T-cell (primary cell): ENCODE measurements around the gene SULT1C4. TPM values are rescaled to one million over a fixed set of nuclear protein-coding genes. Genes with fewer than 3 reads are reported as not detected.

Experiments used
- ATAC-seq, 4 experiments: fragments of 200-7000 bp in 3 of 4; fragments of 150-1000 bp in 1 of 4; cut with Tn5 transposase; replicated peaks in 1 of 4; 1 replicate in 3 of 4; 2 replicates in 1 of 4; pipeline ENCODE4 v1.10.0; 2021; ENCODE audit warnings: moderate library complexity in 3 of 4, mild to moderate bottlenecking in 2 of 4, moderate number of reproducible peaks in 1 of 4
- CTCF ChIA-PET, 2 donors: fragments of 300-600 bp; sonication (Branson Sonifier 250); formaldehyde crosslinking; loops; one replicate each; lab custom pipeline; 2022; ENCODE audit warnings: antibody characterized with exemption in 2 of 2; lab: Charles Lee
- POLR2A ChIA-PET, 2 donors: fragments of 300-600 bp; sonication (Branson Sonifier 250); formaldehyde crosslinking; loops; one replicate each; lab custom pipeline; 2022; ENCODE audit warnings: antibody characterized with exemption in 2 of 2; lab: Charles Lee
- DNase-seq, 35 experiments: peaks; one replicate each; pipeline versions ENCODE4 v3.0.0 to v3.0.0-alpha.2; 2013 to 2023
- H3K27ac ChIP-seq: one replicate; pipeline ENCODE4 v1.5.1; 2013; ENCODE audit warnings: low read length
- H3K27me3 ChIP-seq, 2 experiments: replicated peaks in 1 of 2; 1 replicate in 1 of 2; 2 replicates in 1 of 2; pipeline versions ENCODE4 v1.6.1 to v1.7.0; 2013; ENCODE audit warnings: low read length in 1 of 2, mixed read lengths in 1 of 2; ENCODE audit not compliant: control insufficient read depth in 2 of 2, insufficient read depth in 2 of 2; ENCODE audit errors: extremely low read depth in 1 of 2
- H3K36me3 ChIP-seq, 2 donors: 1 replicate in 1 of 2; 2 replicates in 1 of 2; pipeline versions ENCODE4 v1.6.1 to v1.7.0; 2013; ENCODE audit warnings: low read length in 1 of 2; ENCODE audit not compliant: control insufficient read depth in 2 of 2, insufficient read depth in 1 of 2; ENCODE audit errors: extremely low read depth in 1 of 2
- H3K4me1 ChIP-seq, 2 experiments: 1 replicate in 1 of 2; 2 replicates in 1 of 2; pipeline versions ENCODE4 v1.6.1 to v1.7.0; 2013; ENCODE audit warnings: low read length in 2 of 2, mixed read lengths in 1 of 2; ENCODE audit not compliant: insufficient read depth in 2 of 2, control insufficient read depth in 1 of 2; ENCODE audit errors: extremely low read depth in 1 of 2
- H3K4me3 ChIP-seq, 2 donors: 1 replicate in 1 of 2; 2 replicates in 1 of 2; pipeline versions ENCODE4 v1.5.1 to v1.7.0; 2013; ENCODE audit warnings: mild to moderate bottlenecking in 2 of 2, low read length in 1 of 2, moderate library complexity in 1 of 2; ENCODE audit not compliant: control insufficient read depth in 1 of 2; ENCODE audit errors: extremely low read depth in 1 of 2
- H3K9me3 ChIP-seq: 2 replicates; pipeline ENCODE4 v1.7.0; 2013
- H3K27ac Mint-ChIP-seq, 2 donors: one replicate each; pipeline ENCODE4 v1.8.0; 2020 to 2021; ENCODE audit warnings: mild to moderate bottlenecking in 2 of 2, mixed read lengths in 2 of 2
- H3K27me3 Mint-ChIP-seq, 2 donors: one replicate each; pipeline ENCODE4 v1.8.0; 2021 to 2022; ENCODE audit warnings: mixed read lengths in 2 of 2
- H3K36me3 Mint-ChIP-seq: one replicate; pipeline ENCODE4 v1.8.0; 2021; ENCODE audit warnings: mixed read lengths
- H3K4me1 Mint-ChIP-seq, 3 donors: one replicate each; pipeline ENCODE4 v1.8.0; 2020 to 2022; ENCODE audit warnings: mixed read lengths in 3 of 3, mild to moderate bottlenecking in 1 of 3
- H3K4me3 Mint-ChIP-seq, 3 donors: one replicate each; pipeline ENCODE4 v1.8.0; 2020 to 2022; ENCODE audit warnings: mild to moderate bottlenecking in 3 of 3, mixed read lengths in 3 of 3, moderate library complexity in 3 of 3
- H3K9me3 Mint-ChIP-seq, 3 donors: one replicate each; pipeline ENCODE4 v1.8.0; 2020 to 2022; ENCODE audit warnings: mixed read lengths in 3 of 3
- WGBS: methylation state at CpG from one replicate; pipeline ENCODE4 v1.1.5; 2013; ENCODE audit warnings: missing lambda C conversion rate; ENCODE audit not compliant: insufficient coverage; 5-methylcytosine and 5-hydroxymethylcytosine counted together
- total RNA-seq, 35 experiments: library from RNA in 6 of 35; stranded (reverse) in 6 of 35; fragments of 120-200 nt in 1 of 35; gene quantifications; one replicate each; pipeline versions ENCODE4 v1.2.1 to v1.2.4 and lab custom pipeline; 2013 to 2026

The SULT1C4 gene
- total RNA-seq, 5 donors from 2014 or later (not counting 1 experiment from before 2014, with no cell fraction given): not detected

DNA sequence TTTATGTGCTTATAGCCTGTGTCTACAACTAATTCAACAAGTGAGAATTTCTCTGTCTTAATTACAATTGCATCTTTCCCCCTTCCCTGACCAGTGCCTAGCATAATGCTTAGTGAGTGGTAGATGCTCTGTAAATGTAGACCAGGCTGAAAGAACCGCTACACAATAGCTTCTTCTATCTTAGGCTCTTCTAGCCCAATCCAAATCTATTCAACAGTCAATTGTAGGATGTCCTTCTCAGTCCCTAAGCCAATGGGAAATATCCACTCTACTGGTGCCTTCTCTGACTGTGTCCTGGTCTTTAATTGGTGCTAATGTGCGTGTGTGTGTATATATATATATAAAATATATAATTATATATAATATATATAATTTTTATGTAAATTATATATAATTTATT lies 37.2 kb downstream of the SULT1C4 start:
- POLR2A ChIA-PET: no interaction called here
- ATAC-seq: no peak
- Histone ChIP-seq H3K36me3 (no peaks in the 10 kb centered on the region), H3K4me3 (no peak overlapping the region), H3K9me3 (no peaks in the 10 kb centered on the region), H3K27ac (no peak overlapping the region), H3K4me1 (no peaks in the 10 kb centered on the region), H3K27me3 (no peaks in the 10 kb centered on the region)
- DNase-seq: no peak
- H3K27ac Mint-ChIP-seq: no peak overlapping the region
- no peaks in the 10 kb centered on the region for H3K9me3 Mint-ChIP-seq
- peaks cover 0 to 6% of the 10 kb centered on the region in 2 donors for H3K27me3 Mint-ChIP-seq
- whole genome bisulfite sequencing: no CpG with 5 or more reads among the region's 2 CpGs
- H3K4me1 Mint-ChIP-seq: no peaks in the 10 kb centered on the region
- CTCF ChIA-PET: no interaction called here
- H3K36me3 Mint-ChIP-seq: no peaks in the 10 kb centered on the region
- no peak overlapping the region for H3K4me3 Mint-ChIP-seq

DNA sequence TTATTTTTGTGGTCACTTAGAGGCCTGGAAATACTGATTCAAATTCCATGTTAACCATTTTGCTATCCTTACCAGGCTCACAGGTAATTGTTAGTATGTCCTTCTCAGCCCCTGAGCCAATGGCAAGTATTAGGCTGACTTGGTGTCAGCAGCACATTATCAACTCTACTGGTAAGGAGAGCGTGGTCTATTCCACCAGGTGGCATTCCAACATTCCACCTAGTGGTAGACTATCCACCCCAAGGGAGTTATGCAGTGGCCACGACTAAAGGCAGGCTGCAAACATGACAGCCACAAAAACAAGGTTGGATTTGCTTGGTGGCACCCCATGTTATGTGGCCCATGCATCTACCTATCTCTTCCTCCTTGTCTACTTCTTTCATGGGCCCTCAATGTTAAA lies 39.5 kb downstream of the SULT1C4 start:
- Histone ChIP-seq H3K9me3 (no peaks in the 10 kb centered on the region), H3K4me1 (no peaks in the 10 kb centered on the region), H3K27ac (no peak overlapping the region), H3K27me3 (no peaks in the 10 kb centered on the region), H3K4me3 (no peak overlapping the region), H3K36me3 (no peaks in the 10 kb centered on the region)
- H3K27ac Mint-ChIP-seq: no peak overlapping the region
- peaks cover 0 to 4% of the 10 kb centered on the region in 2 donors for H3K27me3 Mint-ChIP-seq
- no peaks in the 10 kb centered on the region for H3K36me3 Mint-ChIP-seq
- no peaks in the 10 kb centered on the region for H3K4me1 Mint-ChIP-seq
- CTCF ChIA-PET: no interaction called here
- peak in 1 of 35 experiments; percentile 21 for DNase-seq
- 100% methylated on average over 1 of the region's 2 CpGs for WGBS
- H3K9me3 Mint-ChIP-seq: no peaks in the 10 kb centered on the region
- POLR2A ChIA-PET: no interaction called here
- no peak overlapping the region for H3K4me3 Mint-ChIP-seq
- ATAC-seq: peak in 1 of 4 experiments; percentile 42

DNA sequence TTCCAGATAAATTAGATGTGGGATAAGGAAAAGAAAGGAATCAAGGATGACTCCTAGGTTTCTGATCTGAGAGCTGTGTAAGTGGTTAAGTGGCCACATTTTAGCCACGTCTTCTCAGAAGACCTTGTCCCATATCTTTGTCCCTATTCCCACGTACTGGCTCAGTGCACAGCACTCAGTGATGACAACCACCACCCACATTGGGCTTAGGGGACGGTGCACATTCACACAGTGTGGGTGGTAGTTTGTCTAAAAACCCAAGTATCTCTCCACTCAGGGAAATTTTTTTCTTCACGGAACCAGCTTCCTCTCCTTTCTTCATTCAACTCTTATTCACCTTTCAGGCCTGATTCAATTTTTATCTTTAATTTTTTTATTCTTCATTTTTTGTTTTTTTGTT lies 40.7 kb downstream of the SULT1C4 start:
- no peak for ATAC-seq
- POLR2A ChIA-PET: no interaction called here

GRCh38 chr2:108423067-108423466 lies 45.3 kb downstream of the SULT1C4 start:
- Mint-ChIP-seq H3K27ac (no peak overlapping the region), H3K4me3 (no peak overlapping the region), H3K4me1 (no peaks in the 10 kb centered on the region), H3K27me3 (peaks cover 21 to 25% of the 10 kb centered on the region in 2 donors), H3K36me3 (no peaks in the 10 kb centered on the region), H3K9me3 (no peaks in the 10 kb centered on the region)
- POLR2A ChIA-PET: no interaction called here
- CTCF ChIA-PET: no interaction called here
- no peaks in the 10 kb centered on the region for H3K9me3 ChIP-seq
- H3K4me3 ChIP-seq: no peak overlapping the region
- no peaks in the 10 kb centered on the region for H3K4me1 ChIP-seq
- DNase-seq (no peak), ATAC-seq (no peak)
- peaks cover 0 to 8% of the 10 kb centered on the region in 2 experiments for H3K27me3 ChIP-seq
- WGBS: no CpG with 5 or more reads among the region's 1 CpG
- H3K36me3 ChIP-seq: no peaks in the 10 kb centered on the region
- no peak overlapping the region for H3K27ac ChIP-seq

More for the DNA sequence above, 40.7 kb downstream of the SULT1C4 start:
- Histone ChIP-seq H3K4me1 (no peaks in the 10 kb centered on the region), H3K27ac (no peak overlapping the region), H3K4me3 (no peak overlapping the region), H3K9me3 (no peaks in the 10 kb centered on the region), H3K36me3 (no peaks in the 10 kb centered on the region), H3K27me3 (peaks cover 0 to 1% of the 10 kb centered on the region in 2 experiments)
- Mint-ChIP-seq H3K36me3 (no peaks in the 10 kb centered on the region), H3K27me3 (peaks cover 12 to 16% of the 10 kb centered on the region in 2 donors), H3K27ac (no peak overlapping the region), H3K4me3 (no peak overlapping the region), H3K4me1 (no peaks in the 10 kb centered on the region), H3K9me3 (no peaks in the 10 kb centered on the region)
- no CpG with 5 or more reads among the region's 4 CpGs for WGBS
- DNase-seq: no peak
- CTCF ChIA-PET: no interaction called here

DNA sequence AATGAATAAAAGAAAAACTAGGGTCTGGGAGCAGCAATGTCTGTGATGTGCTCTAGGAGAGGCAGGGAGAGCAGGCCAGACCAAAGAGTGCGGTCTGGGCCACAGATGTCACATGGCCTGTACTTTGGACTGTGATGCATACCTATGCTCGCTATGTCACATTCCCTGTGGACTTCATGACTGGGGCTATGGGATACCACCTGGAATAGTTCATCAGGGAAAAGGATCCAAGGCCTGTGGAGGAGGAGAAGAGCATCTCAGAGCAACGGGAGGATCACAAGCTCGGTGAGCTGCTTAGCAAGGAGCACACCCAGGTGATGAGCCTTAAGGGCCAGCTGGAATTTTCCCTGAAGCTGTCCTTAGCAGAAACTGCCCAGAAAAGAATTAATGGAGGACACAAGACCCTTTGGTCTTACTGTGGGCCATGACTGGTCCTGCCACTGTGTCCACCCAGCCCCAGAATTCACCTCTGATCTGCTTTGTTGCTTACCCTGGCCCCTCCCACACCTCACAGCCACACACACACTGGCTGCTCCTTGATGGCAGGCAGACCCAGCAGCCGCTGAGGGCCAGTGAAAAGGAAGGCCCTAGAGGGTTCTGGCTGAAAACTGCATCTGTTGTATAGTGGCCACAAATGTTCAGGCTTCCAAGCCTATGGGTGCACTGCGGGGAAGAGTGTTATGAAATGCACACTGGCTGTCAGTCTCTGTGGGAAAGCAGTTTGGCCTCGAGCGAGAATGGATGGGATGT lies 45.9 kb downstream of the SULT1C4 start:
- H3K4me3 Mint-ChIP-seq: no peak overlapping the region
- Histone ChIP-seq H3K36me3 (no peaks in the 10 kb centered on the region), H3K4me1 (no peaks in the 10 kb centered on the region), H3K4me3 (no peak overlapping the region), H3K27ac (no peak overlapping the region), H3K27me3 (peaks cover 0 to 8% of the 10 kb centered on the region in 2 experiments), H3K9me3 (no peaks in the 10 kb centered on the region)
- H3K27me3 Mint-ChIP-seq: peaks cover 21 to 25% of the 10 kb centered on the region in 2 donors
- no peak overlapping the region for H3K27ac Mint-ChIP-seq
- POLR2A ChIA-PET: no interaction called here
- no peak for DNase-seq
- CTCF ChIA-PET: no interaction called here
- no peak for ATAC-seq
- 89% methylated on average over 6 of the region's 8 CpGs for WGBS
- H3K9me3 Mint-ChIP-seq: no peaks in the 10 kb centered on the region
- no peaks in the 10 kb centered on the region for H3K4me1 Mint-ChIP-seq
- H3K36me3 Mint-ChIP-seq: no peaks in the 10 kb centered on the region

DNA sequence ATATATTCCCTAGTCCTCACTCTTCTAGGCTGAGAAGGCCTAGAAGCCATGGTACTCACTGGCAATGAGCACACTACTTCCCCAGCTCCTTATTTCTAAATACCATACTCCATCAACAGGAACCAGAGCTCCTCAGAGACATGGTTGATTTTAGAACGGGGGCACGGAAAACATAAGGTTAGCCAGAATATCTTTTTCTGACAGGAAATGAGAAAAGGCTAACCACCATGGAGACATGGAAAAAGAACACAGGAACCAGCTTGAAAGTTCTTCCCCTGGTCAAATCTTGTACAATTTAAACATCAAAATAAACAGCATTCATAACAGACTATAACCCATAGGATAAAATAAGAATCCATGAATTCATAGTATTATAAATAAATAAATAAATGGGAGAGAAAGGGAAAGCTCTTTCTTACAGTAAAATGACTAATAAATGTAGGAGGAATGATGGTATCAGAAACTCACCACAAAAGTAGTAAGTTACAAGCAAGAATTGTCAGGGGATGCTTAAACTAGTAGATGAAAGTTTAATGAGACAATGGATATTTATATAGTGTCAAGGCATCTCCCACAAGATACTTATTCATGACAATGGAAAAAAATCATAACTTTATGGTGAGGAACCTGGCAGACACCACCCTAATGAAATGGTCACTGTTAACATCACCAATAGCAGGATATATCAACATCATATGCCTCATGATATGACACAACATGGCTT lies 50.7 kb downstream of the SULT1C4 start:
- 100% methylated on average over 2 of the region's 2 CpGs for WGBS
- no peak for DNase-seq

More for the DNA sequence above, 50.7 kb downstream of the SULT1C4 start:
- Mint-ChIP-seq H3K27me3 (peaks cover 11 to 12% of the 10 kb centered on the region in 2 donors), H3K9me3 (no peaks in the 10 kb centered on the region), H3K27ac (no peak overlapping the region), H3K4me3 (no peak overlapping the region), H3K36me3 (no peaks in the 10 kb centered on the region), H3K4me1 (no peaks in the 10 kb centered on the region)
- Histone ChIP-seq H3K4me1 (no peaks in the 10 kb centered on the region), H3K27me3 (peaks cover 0 to 11% of the 10 kb centered on the region in 2 experiments), H3K9me3 (no peaks in the 10 kb centered on the region), H3K4me3 (no peak overlapping the region), H3K27ac (no peak overlapping the region), H3K36me3 (no peaks in the 10 kb centered on the region)
- CTCF ChIA-PET: no interaction called here
- ATAC-seq: no peak
- POLR2A ChIA-PET: no interaction called here
